Endothelial cell of umbilical vein (primary cell): ENCODE results near the gene PAPPA. TPM values are rescaled to one million over a fixed set of nuclear protein-coding genes. Genes with fewer than 3 reads are reported as not detected.

ENCODE experiments used
- BruUV-seq: library from RNA; stranded (reverse); fragments of 400-500 nt; replicated peaks from 2 replicates; lab custom pipeline; 2021; lab: Mats Ljungman, UMichigan
- CTCF ChIA-PET: fragments of 300-600, 350-600 bp; sonication (Branson Sonifier 250); formaldehyde crosslinking; loops from one replicate; lab custom pipeline; 2021; ENCODE audit warnings: antibody characterized with exemption, inconsistent platforms; lab: Charles Lee
- POLR2A ChIA-PET: fragments of 300-600, 350-600 bp; sonication (Branson Sonifier 250); formaldehyde crosslinking; loops from one replicate; lab custom pipeline; 2021; ENCODE audit warnings: antibody characterized with exemption, inconsistent platforms; lab: Charles Lee
- DNase-seq: peaks from one replicate; pipeline ENCODE4 v3.0.0-alpha.2; 2011; ENCODE audit warnings: low read depth, low spot score
- FAIRE-seq: peaks from 2 replicates; lab custom pipeline; 2011; peaks lifted over from hg19 to GRCh38; lab: Jason Lieb, UNC
- H2AFZ ChIP-seq: 2 replicates; pipeline ENCODE4 v1.6.0; 2012; ENCODE audit warnings: low read depth, low read length, control low read depth, inconsistent platforms
- H3K27ac ChIP-seq: 2 replicates; pipeline ENCODE4 v1.5.1; 2011; ENCODE audit warnings: low read depth, mild to moderate bottlenecking, control low read depth, low read length, moderate library complexity; ENCODE audit not compliant: insufficient read depth
- H3K27me3 ChIP-seq, 2 experiments: 2 replicates each; pipeline versions ENCODE4 v1.6.0 to v1.6.1; 2011; ENCODE audit warnings: low read length in 2 of 2, mixed read lengths in 1 of 2; ENCODE audit not compliant: control insufficient read depth in 2 of 2, insufficient read depth in 2 of 2
- H3K36me3 ChIP-seq, 2 experiments: 2 replicates in 1 of 2; 3 replicates in 1 of 2; pipeline ENCODE4 v1.5.1; 2011; ENCODE audit warnings: low read length in 2 of 2, mild to moderate bottlenecking in 1 of 2, moderate library complexity in 1 of 2; ENCODE audit not compliant: control insufficient read depth in 2 of 2, insufficient read depth in 2 of 2; ENCODE audit errors: extremely low read depth in 1 of 2
- H3K4me1 ChIP-seq: 3 replicates; pipeline ENCODE4 v1.5.1; 2011; ENCODE audit warnings: mild to moderate bottlenecking, low read length; ENCODE audit not compliant: control insufficient read depth, insufficient read depth; ENCODE audit errors: extremely low read depth
- H3K4me2 ChIP-seq: 2 replicates; pipeline ENCODE4 v1.6.1; 2011; ENCODE audit warnings: low read length, control low read depth, mixed read lengths; ENCODE audit not compliant: insufficient read depth
- H3K4me3 ChIP-seq, 3 experiments: fragments of 200-600 bp in 1 of 3; sonication (generic), shearing (Covaris generic) in 1 of 3; replicated peaks in 1 of 3; 2 replicates each; pipeline ENCODE4 v1.5.1; 2011 to 2016; ENCODE audit warnings: control low read depth in 3 of 3, low read length in 3 of 3, mild to moderate bottlenecking in 2 of 3, inconsistent platforms in 1 of 3, low read depth in 1 of 3, moderate library complexity in 1 of 3; ENCODE audit not compliant: insufficient read depth in 1 of 3
- H3K79me2 ChIP-seq: 2 replicates; pipeline ENCODE4 v1.6.0; 2012; ENCODE audit warnings: low read length, inconsistent platforms; ENCODE audit not compliant: control insufficient read depth, insufficient read depth
- H3K9ac ChIP-seq: replicated peaks from 2 replicates; pipeline ENCODE3; 2011; ENCODE audit warnings: low read length, control low read depth; ENCODE audit not compliant: insufficient read depth; ENCODE audit errors: extremely low read depth
- H3K9me1 ChIP-seq: replicated peaks from 3 replicates; pipeline ENCODE4 v1.6.0; 2011; ENCODE audit warnings: mild to moderate bottlenecking, low read length; ENCODE audit not compliant: control insufficient read depth, insufficient read depth; ENCODE audit errors: extremely low read depth
- H3K9me3 ChIP-seq: replicated peaks from 2 replicates; pipeline ENCODE4 v1.5.1; 2012; ENCODE audit warnings: low read length, inconsistent platforms; ENCODE audit not compliant: control insufficient read depth, insufficient read depth
- H4K20me1 ChIP-seq: replicated peaks from 2 replicates; pipeline ENCODE3; 2011; ENCODE audit warnings: mild to moderate bottlenecking, low read length; ENCODE audit not compliant: control insufficient read depth, insufficient read depth; ENCODE audit errors: extremely low read depth
- EZH2 ChIP-seq: IDR thresholded peaks from 2 replicates; pipeline ENCODE4 v1.6.1; 2012; ENCODE audit warnings: borderline replicate concordance, low read depth, mild to moderate bottlenecking, moderate library complexity, low read length, inconsistent platforms; ENCODE audit not compliant: severe bottlenecking
- FOS ChIP-seq: IDR thresholded peaks from 2 replicates; pipeline ENCODE4 v1.6.1; 2011; ENCODE audit warnings: mild to moderate bottlenecking, low read length, moderate library complexity, borderline replicate concordance; ENCODE audit not compliant: insufficient read depth
- GATA2 ChIP-seq: IDR thresholded peaks from 2 replicates; pipeline ENCODE4 v1.7.0; 2011; ENCODE audit warnings: low read depth, mild to moderate bottlenecking, moderate library complexity, mixed read lengths, low read length; ENCODE audit not compliant: insufficient read length, insufficient read depth
- JUN ChIP-seq: IDR thresholded peaks from 2 replicates; pipeline ENCODE4 v1.6.1; 2011; ENCODE audit warnings: borderline replicate concordance, low read depth; ENCODE audit not compliant: insufficient read length, insufficient read depth
- MYC ChIP-seq: IDR thresholded peaks from one replicate; pipeline ENCODE4 v1.6.1; 2011; ENCODE audit warnings: mild to moderate bottlenecking, low read depth, low read length
- POLR2A ChIP-seq: IDR thresholded peaks from 2 replicates; pipeline ENCODE4 v1.6.1; 2012; ENCODE audit warnings: low read depth, mild to moderate bottlenecking, control low read depth, low read length
- POLR2AphosphoS5 ChIP-seq: IDR thresholded peaks from 2 replicates; pipeline ENCODE4 v1.6.1; 2012; ENCODE audit warnings: low read depth, mild to moderate bottlenecking, control low read depth, low read length, moderate library complexity; ENCODE audit not compliant: insufficient read depth
- dilution Hi-C: fragments of 300-500 bp; cut with MboI; formaldehyde crosslinking; loops from one replicate; pipeline ENCODE4 v1.15.0; 2019; ENCODE audit warnings: low sequenced_read_pairs; ENCODE audit not compliant: extremely low pct_ligation_motif_present
- intact Hi-C: fragments of 100-400 bp; cut with micrococcal nuclease; formaldehyde crosslinking; loops from one replicate; pipeline ENCODE4 v1.10.0; 2022
- polyA plus RNA-seq, 4 experiments: library from polyadenylated mRNA; depleted of rRNA in 3 of 4; stranded (reverse) in 3 of 4; unstranded in 1 of 4; fragments of >200 nt; gene quantifications; 2 replicates each; pipeline versions ENCODE4 v1.2.1 to v1.2.3, GENCODE V29; 2011 to 2012; ENCODE audit warnings: missing spikeins in 1 of 4
- total RNA-seq: library from RNA; stranded (reverse); gene quantifications from 2 replicates; pipeline ENCODE4 v1.2.3, GENCODE V29; 2021
- TF ChIP-seq, protein P1 (sequence below): IDR thresholded peaks from 2 replicates; pipeline ENCODE4 v1.6.1; 2011; ENCODE audit not compliant: insufficient read depth, insufficient read length
- TF ChIP-seq, protein P2 (sequence below), 2 donors: IDR thresholded peaks; 1 replicate in 1 of 2; 2 replicates in 1 of 2; pipeline ENCODE4 v1.5.1; 2011; ENCODE audit warnings: low read length in 2 of 2, mild to moderate bottlenecking in 2 of 2, moderate library complexity in 2 of 2, control low read depth in 1 of 2, inconsistent platforms in 1 of 2, low read depth in 1 of 2; ENCODE audit not compliant: insufficient read depth in 1 of 2; ENCODE audit errors: extremely low read depth in 1 of 2

The PAPPA gene
- total and polyA plus RNA-seq, 2 donors (not counting 3 experiments of a cell fraction or from before 2014, with no cell fraction given) = 0.13 to 0.41 TPM

DNA sequence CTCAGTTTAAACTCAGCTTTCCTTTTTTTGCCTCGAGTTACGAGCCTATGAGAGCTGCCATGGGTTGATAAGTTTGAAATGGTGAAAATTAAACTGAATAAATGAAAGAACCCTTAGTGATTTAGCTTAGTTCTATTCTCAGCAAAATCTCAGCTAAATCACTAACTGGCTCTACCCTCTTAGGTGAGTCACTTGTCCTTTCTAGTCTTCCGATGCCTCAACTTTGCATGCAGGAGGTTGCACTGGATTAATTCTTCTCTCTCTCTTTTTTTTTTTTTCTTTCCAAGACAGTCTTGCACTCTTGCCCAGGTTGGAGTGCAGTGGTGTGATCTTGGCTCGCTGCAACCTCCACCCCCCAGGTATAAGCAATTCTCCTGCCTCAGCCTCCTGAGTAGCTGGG, 83.9 kb downstream of the PAPPA start:
- Histone ChIP-seq H3K36me3 (no peaks in the 10 kb centered on the region), H3K9ac (no peak overlapping the region), H3K9me1 (no peaks in the 10 kb centered on the region), H3K27ac (no peak overlapping the region), H2AFZ (no peak overlapping the region), H3K79me2 (no peaks in the 10 kb centered on the region), H3K27me3 (no peaks in the 10 kb centered on the region), H3K4me1 (no peaks in the 10 kb centered on the region), H3K4me2 (no peak overlapping the region), H4K20me1 (no peaks in the 10 kb centered on the region), H3K4me3 (no peak overlapping the region), H3K9me3 (no peaks in the 10 kb centered on the region)
- no TSS peak for BruUV-seq
- dilution Hi-C loops (no loop called here), intact Hi-C loops (no loop called here)
- FAIRE-seq (no peak), DNase-seq (no peak)
- CTCF ChIA-PET = no interaction called here
- no peak for TF ChIP-seq GATA2
- TF ChIP-seq, protein P1, sequence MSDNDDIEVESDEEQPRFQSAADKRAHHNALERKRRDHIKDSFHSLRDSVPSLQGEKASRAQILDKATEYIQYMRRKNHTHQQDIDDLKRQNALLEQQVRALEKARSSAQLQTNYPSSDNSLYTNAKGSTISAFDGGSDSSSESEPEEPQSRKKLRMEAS = no peak
- no peak for TF ChIP-seq POLR2A
- TF ChIP-seq POLR2AphosphoS5 = no peak
- TF ChIP-seq EZH2 = no peak
- TF ChIP-seq, protein P2, sequence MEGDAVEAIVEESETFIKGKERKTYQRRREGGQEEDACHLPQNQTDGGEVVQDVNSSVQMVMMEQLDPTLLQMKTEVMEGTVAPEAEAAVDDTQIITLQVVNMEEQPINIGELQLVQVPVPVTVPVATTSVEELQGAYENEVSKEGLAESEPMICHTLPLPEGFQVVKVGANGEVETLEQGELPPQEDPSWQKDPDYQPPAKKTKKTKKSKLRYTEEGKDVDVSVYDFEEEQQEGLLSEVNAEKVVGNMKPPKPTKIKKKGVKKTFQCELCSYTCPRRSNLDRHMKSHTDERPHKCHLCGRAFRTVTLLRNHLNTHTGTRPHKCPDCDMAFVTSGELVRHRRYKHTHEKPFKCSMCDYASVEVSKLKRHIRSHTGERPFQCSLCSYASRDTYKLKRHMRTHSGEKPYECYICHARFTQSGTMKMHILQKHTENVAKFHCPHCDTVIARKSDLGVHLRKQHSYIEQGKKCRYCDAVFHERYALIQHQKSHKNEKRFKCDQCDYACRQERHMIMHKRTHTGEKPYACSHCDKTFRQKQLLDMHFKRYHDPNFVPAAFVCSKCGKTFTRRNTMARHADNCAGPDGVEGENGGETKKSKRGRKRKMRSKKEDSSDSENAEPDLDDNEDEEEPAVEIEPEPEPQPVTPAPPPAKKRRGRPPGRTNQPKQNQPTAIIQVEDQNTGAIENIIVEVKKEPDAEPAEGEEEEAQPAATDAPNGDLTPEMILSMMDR (IDR thresholded peaks at IDR 0.05; ENCODE audit: extremely low read depth in 1 of 2, insufficient read depth in 1 of 2, low read depth in 1 of 2, low read length in 2 of 2) = no peak
- no peak for TF ChIP-seq MYC
- TF ChIP-seq FOS = no peak
- no peak for TF ChIP-seq JUN
- POLR2A ChIA-PET = no interaction called here
